Dermis blood vessel endothelial cell (primary cell): ENCODE results near the gene MACROH2A2. TPM values are rescaled to one million over a fixed set of nuclear protein-coding genes. Genes with fewer than 3 reads are reported as not detected.

ENCODE experiments used
- total RNA-seq: library from RNA; depleted of rRNA; stranded (reverse); fragments of >200 nt; gene quantifications from 2 replicates; pipeline ENCODE4 v1.2.3, GENCODE V29; 2014

Gene MACROH2A2
- total RNA-seq, 1 donor from 2014 or later = under 0.01 TPM

Other genes starting within 250 kb of the MACROH2A2 start
- 0.85 and 3.0 TPM in 2 replicates for gene AIFM2, start 80.0 kb downstream of the MACROH2A2 start, total RNA-seq
- 6.8 and 7.1 TPM in 2 replicates for gene TYSND1, start 93.9 kb downstream of the MACROH2A2 start, total RNA-seq
- gene SAR1A, start 117.7 kb downstream of the MACROH2A2 start, total RNA-seq = 114 and 168 TPM in 2 replicates
- 171 and 240 TPM in 2 replicates for gene PPA1, start 180.6 kb downstream of the MACROH2A2 start, total RNA-seq
- not detected in 2 replicates for gene NPFFR1, start 231.2 kb downstream of the MACROH2A2 start, total RNA-seq